Activated CD4-positive, CD25-positive, alpha-beta regulatory T cell treated with anti-CD3 and anti-CD28 coated beads, Interleukin-2, amount 50 U/mL, for 24 hours (primary cell): ENCODE measurements around the gene PGA5.

ENCODE experiments used
- ATAC-seq, 2 donors: fragments of 150-1000 bp; cut with Tn5 transposase; one replicate each; pipeline ENCODE4 v1.10.0; 2021; ENCODE audit warnings: mild to moderate bottlenecking in 1 of 2, moderate library complexity in 1 of 2

The PGA5 gene

DNA sequence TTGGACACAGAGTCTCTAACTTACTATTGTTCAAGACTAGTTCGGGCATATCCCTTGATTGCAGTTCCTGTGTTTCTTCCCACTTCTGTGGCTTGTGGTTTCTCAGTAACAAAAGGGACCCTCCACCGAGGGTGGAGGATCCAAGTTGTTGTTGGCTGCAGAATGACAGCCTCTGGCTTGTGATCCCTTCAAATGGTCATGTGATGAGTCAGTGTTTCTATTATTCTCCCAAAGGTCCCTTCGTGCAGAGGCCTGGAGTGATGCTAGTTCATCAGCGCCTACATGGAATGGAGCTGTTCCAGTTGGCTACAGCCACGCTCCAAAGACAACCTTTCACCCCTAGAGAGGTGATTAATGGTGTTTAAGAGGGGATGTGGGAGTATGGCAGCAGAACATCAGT lies 56.8 kb downstream of the PGA5 start:
- ATAC-seq: no peak

DNA sequence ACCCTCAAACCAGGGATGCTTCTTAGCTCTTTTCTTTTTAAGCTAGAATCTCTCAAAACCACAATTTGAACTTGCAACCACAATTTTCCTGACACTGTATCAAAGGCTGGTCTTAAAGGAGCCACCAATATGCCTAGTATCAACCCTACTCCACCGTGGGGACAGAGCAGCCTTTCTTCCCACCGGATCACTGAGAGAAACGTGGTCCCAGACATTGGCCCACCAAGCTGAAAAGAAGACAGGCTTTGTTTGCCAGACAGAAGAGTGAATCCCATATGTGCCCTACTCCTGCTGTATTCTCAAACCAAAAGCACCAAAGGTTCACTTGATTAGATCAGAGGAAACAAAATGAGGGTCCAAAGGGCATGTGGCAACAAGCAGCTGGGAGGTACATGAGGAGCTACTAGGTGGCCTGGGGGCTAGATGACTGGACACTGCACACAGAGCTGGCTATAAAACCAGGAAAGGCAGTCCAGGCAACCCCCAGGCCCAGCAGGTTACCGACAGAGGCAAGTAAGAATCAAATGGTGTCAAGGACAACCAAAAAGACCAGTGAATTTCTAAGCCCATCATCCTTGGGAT lies 57.8 kb downstream of the PGA5 start:
- no peak for ATAC-seq
